GM21526 (cell line): ENCODE measurements around the gene GPR176.

ENCODE experiments used
- ATAC-seq: cut with Tn5 transposase; IDR thresholded peaks from one replicate; pipeline ENCODE4 v1.9.1; 2021; ENCODE audit warnings: moderate library complexity; ENCODE audit not compliant: unreplicated experiment, low FRiP score

Gene GPR176

DNA sequence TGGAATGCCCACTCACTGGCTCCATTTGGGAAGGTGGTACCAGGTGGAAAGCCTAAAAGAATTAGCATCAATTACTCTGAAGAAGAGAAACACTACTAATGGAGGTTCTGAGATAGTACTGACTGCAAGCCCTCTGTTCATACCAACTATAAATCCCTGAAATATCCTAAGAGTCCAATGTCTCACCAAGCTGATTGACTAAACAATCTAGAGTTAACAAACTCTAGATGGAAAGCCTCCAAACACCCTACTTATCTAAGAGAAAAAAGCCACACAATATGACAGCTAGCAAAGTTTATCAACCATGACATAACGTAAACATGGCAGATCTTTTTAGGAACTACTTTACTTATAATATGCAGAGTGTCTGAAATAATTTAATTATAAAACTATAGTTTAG, 59.2 kb downstream of the GPR176 start:
- ATAC-seq = no peak

DNA sequence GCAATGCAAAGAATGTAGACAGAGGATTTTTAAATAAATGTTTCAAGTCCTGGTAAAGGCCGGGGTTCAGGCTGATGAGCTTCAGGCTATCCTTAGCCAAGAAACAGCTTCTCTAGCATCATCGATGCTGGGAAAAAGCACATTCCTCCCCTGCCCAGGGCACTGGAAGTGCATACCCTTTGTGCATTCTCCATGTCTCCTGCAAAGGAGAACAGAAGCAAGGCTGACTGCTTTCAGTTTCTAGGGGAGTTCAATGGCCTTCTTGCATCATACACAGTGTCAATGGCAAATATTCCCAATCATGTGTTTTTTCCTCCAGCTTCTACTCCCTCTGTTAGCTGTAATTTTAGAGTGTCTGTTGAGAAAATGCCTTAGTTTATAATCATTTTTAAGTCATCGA, 59.9 kb downstream of the GPR176 start:
- no peak for ATAC-seq

- ATAC-seq = no peak
Measured at GRCh38 chr15:39859636-39860035, 60.4 kb downstream of the GPR176 start.

DNA sequence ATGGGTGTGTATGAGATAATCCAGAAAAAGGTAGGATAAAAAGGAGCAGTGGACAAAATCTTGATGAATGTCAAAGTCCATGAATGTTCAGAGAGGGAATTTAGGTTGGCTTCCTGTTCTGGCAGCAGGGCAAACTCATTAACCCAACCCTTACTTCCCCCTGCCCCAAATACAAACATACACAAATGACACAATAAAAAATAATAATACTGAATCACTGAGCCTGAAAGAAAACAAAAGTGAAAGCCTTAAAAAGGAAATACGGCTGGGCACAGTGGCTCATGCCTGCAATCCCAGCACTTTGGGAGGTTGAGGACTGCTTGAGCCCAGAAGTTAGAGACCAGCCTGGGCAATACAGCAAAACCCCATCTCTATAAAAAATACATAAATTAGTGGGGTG, 62.9 kb downstream of the GPR176 start:
- ATAC-seq = no peak

GRCh38 chr15:39856357-39856756, 63.7 kb downstream of the GPR176 start:
- no peak for ATAC-seq

- ATAC-seq = no peak
Measured at GRCh38 chr15:39855400-39855799, 64.7 kb downstream of the GPR176 start.

DNA sequence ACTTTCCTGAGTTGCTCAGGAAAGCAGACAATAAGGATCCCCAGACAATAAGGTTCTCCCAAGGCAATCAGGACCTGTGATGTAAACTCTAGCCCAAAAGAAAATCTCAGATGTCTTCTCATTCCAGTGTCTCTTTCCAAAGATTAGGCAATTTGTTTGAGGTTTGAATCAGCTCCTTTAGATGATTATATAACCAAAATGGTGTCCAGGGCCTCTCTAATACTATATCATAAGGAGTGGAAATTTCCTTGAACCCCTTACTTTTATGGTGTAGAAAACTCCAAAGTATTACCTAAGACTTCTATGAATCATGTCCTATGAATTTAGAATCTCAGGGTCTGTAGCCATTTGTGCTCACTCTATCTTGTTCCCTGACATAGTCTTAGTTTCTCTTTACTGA, 65.9 kb downstream of the GPR176 start:
- ATAC-seq = no peak

DNA sequence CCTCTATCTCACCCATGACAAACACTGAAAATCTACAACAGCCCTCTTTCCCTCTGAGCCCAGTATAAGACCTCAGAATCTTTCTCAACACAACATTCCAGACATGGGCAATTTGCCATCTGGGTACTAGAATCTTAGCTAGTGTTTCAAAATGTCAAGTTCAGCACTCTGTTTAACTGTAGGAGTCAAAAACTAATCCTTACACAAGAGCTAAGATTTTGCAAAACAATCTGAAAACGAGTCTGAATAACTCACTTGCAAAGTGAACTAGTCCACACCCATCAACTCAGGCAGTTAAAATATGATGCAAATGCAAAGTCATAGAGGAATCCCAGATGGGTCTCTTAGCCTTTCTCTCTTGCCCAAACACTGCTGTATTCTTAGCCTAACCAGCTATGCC, 67.8 kb downstream of the GPR176 start:
- no peak for ATAC-seq

- no peak for ATAC-seq
Measured at GRCh38 chr15:39851500-39852092, 68.5 kb downstream of the GPR176 start.

DNA sequence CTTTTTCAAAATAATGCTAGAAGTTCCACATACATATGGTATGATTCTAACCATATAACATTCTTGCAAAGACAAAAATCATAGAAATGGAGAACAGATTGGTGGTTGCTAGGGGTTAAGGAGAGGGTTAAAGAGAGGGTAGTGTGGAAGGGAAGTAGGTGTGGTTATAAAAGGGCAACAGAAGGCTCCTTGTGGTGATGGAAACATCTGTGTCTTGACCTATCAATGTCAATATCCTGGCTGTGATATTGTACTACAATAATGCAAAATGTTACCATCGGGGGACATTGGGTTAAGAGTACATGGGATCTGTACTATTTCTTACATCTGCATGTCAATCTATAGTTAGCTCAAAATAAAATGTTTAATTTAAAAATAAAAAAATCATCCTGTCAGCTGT, 69.6 kb downstream of the GPR176 start:
- ATAC-seq = no peak

DNA sequence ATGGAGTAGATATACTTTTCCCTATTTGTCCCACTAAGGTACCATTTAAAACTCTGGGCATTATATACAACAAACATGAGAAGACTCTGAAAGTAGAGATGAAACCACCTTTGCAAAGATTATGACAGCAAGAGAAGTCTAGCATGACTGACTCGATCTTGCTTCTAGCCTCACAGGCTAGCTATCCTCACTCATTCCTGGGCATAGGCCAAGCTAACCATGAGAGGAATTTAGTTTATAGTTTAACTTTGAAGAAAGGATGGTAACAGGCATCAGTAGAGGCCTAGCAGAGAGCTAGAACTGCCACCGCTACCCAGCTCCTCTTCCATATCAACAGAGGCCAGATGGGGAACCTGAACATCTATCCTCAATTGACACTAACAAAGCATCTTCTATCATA, 74.0 kb downstream of the GPR176 start:
- ATAC-seq = no peak

GRCh38 chr15:39845582-39845981, 74.5 kb downstream of the GPR176 start:
- ATAC-seq = no peak

DNA sequence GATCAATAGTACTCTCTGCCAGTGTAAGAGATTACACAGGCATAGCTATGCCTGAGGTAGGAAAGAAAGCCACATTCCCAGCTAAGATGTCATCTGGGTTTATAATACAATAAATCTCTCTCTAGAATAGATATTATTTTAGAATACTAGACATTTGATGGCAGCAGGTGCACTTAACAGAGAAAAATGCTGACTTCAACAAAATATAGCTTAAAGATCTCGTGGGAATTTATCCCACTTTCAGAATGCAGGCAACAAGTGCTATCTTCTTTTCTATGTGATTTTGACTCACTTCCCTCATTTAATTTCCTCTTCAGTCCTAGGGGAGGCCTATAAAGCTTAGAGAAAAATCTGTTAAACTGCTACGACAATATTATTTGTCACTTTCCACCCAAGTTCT, 76.5 kb downstream of the GPR176 start:
- no peak for ATAC-seq

DNA sequence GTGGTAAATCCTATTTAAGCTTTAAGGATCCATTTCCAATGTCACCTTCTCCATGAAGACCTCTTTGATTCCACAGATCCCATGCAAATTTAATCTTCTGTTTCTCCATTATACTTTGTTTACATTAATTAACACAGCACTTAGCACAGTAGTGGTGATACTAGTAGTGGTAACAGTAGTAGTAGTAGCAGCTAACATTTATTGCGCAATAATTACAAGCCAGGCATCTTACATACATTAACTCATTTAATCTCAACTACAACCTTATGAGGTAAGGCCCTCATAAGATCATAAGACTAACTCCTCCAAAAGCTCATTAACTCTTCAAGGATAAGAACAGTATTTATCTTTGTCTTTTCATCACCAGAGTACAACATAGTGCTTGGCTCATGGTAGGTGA, 82.6 kb downstream of the GPR176 start:
- ATAC-seq = no peak

DNA sequence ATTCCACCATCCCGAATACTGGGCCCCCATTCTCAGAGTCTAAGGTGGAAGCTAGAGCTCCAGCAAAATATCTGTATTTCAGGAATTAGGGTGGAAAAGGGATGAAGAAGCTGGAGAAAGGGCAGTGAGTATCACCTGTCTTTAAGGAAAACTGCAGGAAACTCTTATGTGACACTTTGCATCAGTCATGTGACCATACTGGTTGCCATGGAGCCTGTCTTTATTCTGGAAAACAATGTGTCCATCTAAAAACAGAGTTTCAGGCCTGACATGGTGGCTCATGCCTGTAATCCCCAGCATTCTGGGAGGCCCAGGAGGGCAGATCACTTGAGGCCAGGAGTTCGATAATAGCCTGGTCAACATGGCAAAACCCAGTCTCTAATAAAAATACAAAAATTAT, 84.5 kb downstream of the GPR176 start:
- no peak for ATAC-seq

DNA sequence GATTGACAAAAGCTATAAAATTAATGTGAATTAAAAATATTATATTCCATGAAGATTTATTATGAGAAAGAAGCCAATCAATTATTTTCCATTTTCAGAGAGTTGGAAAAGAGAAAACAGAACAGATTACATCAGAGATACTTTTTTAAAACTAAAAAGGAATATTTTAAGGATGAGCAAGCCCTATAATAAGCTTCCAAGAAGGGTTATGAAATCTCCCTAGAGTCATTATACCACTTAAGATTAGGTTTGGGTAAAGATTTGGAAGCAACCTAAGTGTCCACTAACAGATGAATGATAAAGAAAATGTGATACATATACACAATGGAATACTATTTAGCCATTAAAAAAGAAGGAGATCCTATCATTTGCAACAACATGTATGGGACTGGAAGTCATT, 85.8 kb downstream of the GPR176 start:
- ATAC-seq = no peak

GRCh38 chr15:39833515-39833981, 86.5 kb downstream of the GPR176 start:
- ATAC-seq = no peak

GRCh38 chr15:39830166-39830565, 89.9 kb downstream of the GPR176 start:
- no peak for ATAC-seq

DNA sequence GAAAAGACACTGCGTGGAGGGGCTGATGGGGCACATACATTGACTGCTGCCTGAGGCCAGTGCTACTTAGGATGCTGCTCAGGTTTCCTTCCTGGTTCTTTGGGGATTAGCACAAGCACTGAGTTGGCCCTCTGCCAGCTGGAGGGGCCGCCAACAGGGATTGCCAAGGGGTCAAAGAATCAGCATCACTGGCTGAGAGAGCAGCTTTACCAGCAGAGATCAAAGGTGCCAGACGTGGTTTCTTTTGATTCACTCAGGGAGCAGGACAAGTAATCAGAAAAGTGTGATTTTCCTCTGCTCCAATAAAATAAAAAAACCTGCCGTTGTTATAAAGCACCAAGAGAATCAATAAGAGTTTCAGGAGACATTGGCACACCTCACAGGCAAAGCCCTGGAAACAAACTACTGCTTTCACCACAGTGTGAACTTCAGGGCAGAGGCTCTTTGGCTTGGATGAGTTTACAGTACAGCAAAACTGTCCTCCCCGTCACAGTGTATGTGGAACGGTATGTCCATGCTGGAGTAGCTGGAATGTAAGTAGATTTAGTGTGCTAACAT, 91.6 kb downstream of the GPR176 start:
- no peak for ATAC-seq

DNA sequence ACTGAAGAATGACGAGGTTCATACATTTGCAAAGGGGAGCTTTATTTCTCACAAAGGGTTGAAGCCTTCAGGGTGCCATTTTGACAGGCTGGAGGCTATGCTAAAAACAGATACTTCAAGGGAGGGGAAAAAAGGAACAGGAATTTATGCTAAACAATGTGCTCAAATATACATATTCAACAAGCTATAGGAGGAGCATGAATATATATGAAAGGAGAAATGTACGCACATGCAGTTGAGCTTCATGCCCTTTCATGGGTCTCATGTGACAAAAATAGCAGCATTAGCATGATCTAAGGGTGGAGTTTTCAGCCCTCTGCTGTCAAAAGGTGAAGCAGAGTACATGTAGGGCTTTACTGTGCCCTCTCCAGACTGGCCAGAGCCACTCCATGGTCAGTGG, 93.1 kb downstream of the GPR176 start:
- no peak for ATAC-seq

GRCh38 chr15:39823634-39824033, 96.4 kb downstream of the GPR176 start:
- no peak for ATAC-seq

DNA sequence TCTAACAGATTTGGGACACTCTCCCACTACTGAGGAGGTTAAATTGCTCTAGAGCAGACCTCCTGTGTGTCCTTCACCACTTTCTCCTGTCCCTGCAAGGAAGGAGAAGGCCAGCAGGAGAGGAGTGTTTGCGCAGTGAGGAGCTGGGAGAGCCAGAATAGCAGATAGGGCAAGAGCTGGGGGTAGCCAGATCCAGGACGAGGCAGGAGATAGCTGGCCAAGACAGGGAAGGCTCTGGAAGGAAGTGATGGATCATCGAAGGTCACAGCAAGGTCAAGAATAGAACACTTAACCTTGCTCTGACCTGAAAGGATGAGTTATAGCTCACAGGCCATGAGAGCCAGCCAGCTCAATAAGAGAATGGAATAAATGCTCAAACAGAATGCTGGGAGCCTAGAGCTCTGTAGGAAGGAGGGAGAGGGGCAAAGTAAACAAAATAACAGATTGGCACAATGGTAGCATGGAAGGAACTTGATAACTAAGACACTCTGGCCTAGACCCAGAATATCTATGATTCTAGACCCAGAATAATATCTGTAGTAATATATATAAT, 99.9 kb downstream of the GPR176 start:
- no peak for ATAC-seq
